Calu3 (cell line): ENCODE data around the gene NT5C3A. TPM values are rescaled to one million over a fixed set of nuclear protein-coding genes. Genes with fewer than 3 reads are reported as not detected.

Source experiments
- Bru-seq: library from RNA; stranded (reverse); fragments of 400-500 nt; gene quantifications from one replicate; lab custom pipeline; 2021; lab: Mats Ljungman, UMichigan
- BruChase-seq, 2 experiments: library from RNA; stranded (reverse); fragments of 400-500 nt; gene quantifications; one replicate each; lab custom pipeline; 2021; lab: Mats Ljungman, UMichigan
- BruUV-seq: library from RNA; stranded (reverse); fragments of 400-500 nt; replicated peaks from 2 replicates; lab custom pipeline; 2021; lab: Mats Ljungman, UMichigan
- CTCF ChIA-PET: fragments of 300-600 bp; sonication (Branson Sonifier 250); formaldehyde crosslinking; loops from one replicate; lab custom pipeline; 2022; ENCODE audit warnings: antibody characterized with exemption; lab: Charles Lee
- DNase-seq: peaks from one replicate; pipeline ENCODE4 v3.0.0; 2022
- H3K27ac Mint-ChIP-seq: one replicate; pipeline ENCODE4 v1.8.0; 2022; ENCODE audit warnings: mixed read lengths; ENCODE audit not compliant: unreplicated experiment
- H3K27me3 Mint-ChIP-seq: one replicate; pipeline ENCODE4 v1.8.0; 2022; ENCODE audit warnings: mixed read lengths; ENCODE audit not compliant: unreplicated experiment
- H3K36me3 Mint-ChIP-seq: one replicate; pipeline ENCODE4 v1.8.0; 2022; ENCODE audit warnings: mild to moderate bottlenecking, moderate library complexity, mixed read lengths; ENCODE audit not compliant: insufficient read depth, unreplicated experiment
- H3K4me1 Mint-ChIP-seq: one replicate; pipeline ENCODE4 v1.8.0; 2022; ENCODE audit warnings: mild to moderate bottlenecking, low read depth, mixed read lengths; ENCODE audit not compliant: unreplicated experiment
- H3K4me3 Mint-ChIP-seq: one replicate; pipeline ENCODE4 v1.8.0; 2022; ENCODE audit warnings: mild to moderate bottlenecking, low read depth, moderate library complexity, mixed read lengths; ENCODE audit not compliant: unreplicated experiment
- H3K9me3 Mint-ChIP-seq: one replicate; pipeline ENCODE4 v1.8.0; 2022; ENCODE audit warnings: low read depth, mixed read lengths; ENCODE audit not compliant: unreplicated experiment
- CTCF ChIP-seq: fragments of 200-600 bp; IDR thresholded peaks from one replicate; pipeline ENCODE4 v1.8.0; 2022; ENCODE audit warnings: antibody characterized with exemption; ENCODE audit not compliant: unreplicated experiment
- intact Hi-C: fragments of 100-400 bp; cut with micrococcal nuclease; formaldehyde crosslinking; loops from one replicate; pipeline ENCODE4 v1.10.0; 2022; ENCODE audit not compliant: unreplicated experiment
- long read RNA-seq: library from polyadenylated mRNA; stranded (forward); transcript quantifications from one replicate; pipeline ENCODE4 v2.0.0, GENCODE V29; 2022
- total RNA-seq: library from RNA; stranded (reverse); gene quantifications from 2 replicates; pipeline ENCODE4 v1.2.3, GENCODE V29; 2022

NT5C3A gene
- total RNA-seq (77.7 and 127 TPM in 2 replicates), Bru-seq, nascent RNA (percentile 95 among the genes with signal in this experiment), BruChase-seq, experiment 1, labeled RNA remaining after a 6-hour chase (percentile 87 among the genes with signal in this experiment), BruChase-seq, experiment 2, labeled RNA remaining after a 2-hour chase (percentile 84 among the genes with signal in this experiment)
- long read RNA-seq, transcript NT5C3A-215 (10 exons, 1,542 nt) = major isoform, 79 of 208 reads
- long read RNA-seq, transcript NT5C3A-204 (10 exons, 1,759 nt) = minor isoform, 13 of 208 reads
- long read RNA-seq, transcript NT5C3A-201 (9 exons, 1,704 nt) = minor isoform, 68 of 208 reads
- long read RNA-seq, partial matches to known transcripts = 17 of 208 reads
- long read RNA-seq, other reads (novel, unspliced or antisense) = 22 of 208 reads

- no TSS peak for BruUV-seq
- Mint-ChIP-seq H3K27ac (peak within 1 kb of the TSS; percentile 61), H3K4me3 (peak within 1 kb of the TSS; percentile 93), H3K9me3 (peaks cover 5% of the 10 kb centered on the region), H3K36me3 (peaks cover 37% of the 10 kb centered on the region), H3K27me3 (no peaks in the 10 kb centered on the region), H3K4me1 (peaks cover 28% of the 10 kb centered on the region)
- DNase-seq = peak; percentile 54
- intact Hi-C loops = no loop called here
- CTCF ChIA-PET = interaction anchor here (0.9 to 2.1 kb wide), 7 partner anchors 11 to 561 kb away, joined by 3 to 14 read pairs (median 4); partner anchors contain the start of gene RP9
- TF ChIP-seq CTCF = no peak
Observed at GRCh38 chr7:33062023-33062781, at the start of gene NT5C3A. TSS of gene NT5C3A (minus strand) at chr7:33062776. CDS start at chr7:33062705, 71 bp downstream.

GRCh38 chr7:33111614-33112013, 49.0 kb upstream of the NT5C3A start:
- intact Hi-C loops = no loop called here
- no peak for DNase-seq
- TF ChIP-seq CTCF = no peak
- Mint-ChIP-seq H3K27me3 (peaks cover 63% of the 10 kb centered on the region), H3K4me3 (no peak overlapping the region), H3K9me3 (no peaks in the 10 kb centered on the region), H3K4me1 (peaks cover 14% of the 10 kb centered on the region), H3K36me3 (peaks cover 23% of the 10 kb centered on the region), H3K27ac (no peak overlapping the region)
- no TSS peak for BruUV-seq
- CTCF ChIA-PET = no interaction called here

GRCh38 chr7:33109758-33110238, 47.2 kb upstream of the NT5C3A start:
- Mint-ChIP-seq H3K36me3 (peaks cover 23% of the 10 kb centered on the region), H3K9me3 (no peaks in the 10 kb centered on the region), H3K4me1 (peaks cover 14% of the 10 kb centered on the region), H3K27ac (no peak overlapping the region), H3K4me3 (peak overlapping the region; percentile 88), H3K27me3 (peaks cover 45% of the 10 kb centered on the region)
- CTCF ChIA-PET = interaction anchor here (2.2 to 3.7 kb wide), 2 partner anchors 47 to 263 kb away, joined by 14 to 21 read pairs; partner anchors contain the start of gene NT5C3A
- DNase-seq = no peak
- no peak for TF ChIP-seq CTCF
- no TSS peak for BruUV-seq
- intact Hi-C loops = loop anchor here (2.0 to 5.0 kb wide), 5 partner anchors 49 to 417 kb away; no protein-coding TSS in a partner anchor
